Endodermal cell (in vitro differentiated cells): Measurements from ENCODE around the gene KLHDC8B. TPM values are rescaled to one million over a fixed set of nuclear protein-coding genes. Genes with fewer than 3 reads are reported as not detected.

ENCODE experiments used
- DNase-seq: peaks from one replicate; pipeline ENCODE4 v3.0.0-alpha.2; 2017
- H3K27ac ChIP-seq: 2 replicates; pipeline ENCODE4 v1.5.1; 2013; ENCODE audit warnings: mild to moderate bottlenecking, low read depth, low read length, moderate library complexity
- H3K27me3 ChIP-seq: 2 replicates; pipeline ENCODE4 v1.6.1; 2013; ENCODE audit warnings: mild to moderate bottlenecking, low read length, moderate library complexity; ENCODE audit not compliant: insufficient read depth, control insufficient read depth, poor library complexity, severe bottlenecking
- H3K36me3 ChIP-seq: 2 replicates; pipeline ENCODE4 v1.7.0; 2013; ENCODE audit warnings: mild to moderate bottlenecking, low read length, moderate library complexity; ENCODE audit not compliant: control insufficient read depth, insufficient read depth
- H3K4me1 ChIP-seq: one replicate; pipeline ENCODE4 v1.7.0; 2013; ENCODE audit warnings: low read length; ENCODE audit not compliant: control insufficient read depth, insufficient read depth
- H3K4me3 ChIP-seq: 2 replicates; pipeline ENCODE4 v1.5.1; 2013; ENCODE audit warnings: mild to moderate bottlenecking, low read length, moderate library complexity
- H3K9ac ChIP-seq: 2 replicates; pipeline ENCODE4 v1.6.1; 2013; ENCODE audit warnings: mild to moderate bottlenecking, low read length, moderate library complexity; ENCODE audit not compliant: poor library complexity, severe bottlenecking; ENCODE audit errors: extremely low read depth
- H3K9me3 ChIP-seq: 2 replicates; pipeline ENCODE4 v1.6.1; 2013; ENCODE audit warnings: mild to moderate bottlenecking, low read length, moderate library complexity; ENCODE audit not compliant: control insufficient read depth
- H3K27ac Mint-ChIP-seq: 2 replicates; pipeline ENCODE4 v1.8.0; 2020; ENCODE audit warnings: mixed read lengths
- H3K27me3 Mint-ChIP-seq: 2 replicates; pipeline ENCODE4 v1.8.0; 2021; ENCODE audit warnings: mild to moderate bottlenecking, mixed read lengths; ENCODE audit not compliant: insufficient read depth
- H3K36me3 Mint-ChIP-seq: 2 replicates; pipeline ENCODE4 v1.8.0; 2020; ENCODE audit warnings: low read depth, mixed read lengths
- H3K4me1 Mint-ChIP-seq: 2 replicates; pipeline ENCODE4 v1.8.0; 2020; ENCODE audit warnings: mixed read lengths
- H3K4me3 Mint-ChIP-seq: 2 replicates; pipeline ENCODE4 v1.8.0; 2020; ENCODE audit warnings: mild to moderate bottlenecking, moderate library complexity, mixed read lengths
- H3K9me3 Mint-ChIP-seq: 2 replicates; pipeline ENCODE4 v1.8.0; 2020; ENCODE audit warnings: mild to moderate bottlenecking, mixed read lengths
- WGBS, 2 experiments: methylation state at CpG; one replicate each; pipeline versions ENCODE4 v1.1.5 to v1.1.7; 2013; ENCODE audit warnings: missing lambda C conversion rate in 2 of 2, mixed read lengths in 1 of 2; ENCODE audit not compliant: insufficient coverage in 1 of 2, insufficient read length in 1 of 2; 5-methylcytosine and 5-hydroxymethylcytosine counted together
- total RNA-seq, 2 donors: library from RNA; stranded (reverse); fragmentation: NEBNext Ultra II Directional in 1 of 2; extraction: Animal tissue kit (Norgen Biotek cat#: 25700) in 1 of 2; gene quantifications; 2 replicates in 1 of 2; 3 replicates in 1 of 2; pipeline ENCODE4 v1.2.1, GENCODE V29; 2021
- TF ChIP-seq, protein P1 (sequence below): fragments of 200-600 bp; sonication (generic); conservative IDR thresholded peaks from 2 replicates; pipeline ENCODE4 v1.5.0; 2021; ENCODE audit warnings: antibody characterized with exemption, mild to moderate bottlenecking

The KLHDC8B gene
- total RNA-seq, 2 donors from 2014 or later = 33.5 to 36.1 TPM

GRCh38 chr3:49163609-49164008 is 7.8 kb upstream of the KLHDC8B start:
- Mint-ChIP-seq H3K4me3 (no peak overlapping the region), H3K4me1 (peaks cover 10% of the 10 kb centered on the region), H3K36me3 (peaks cover 19% of the 10 kb centered on the region), H3K9me3 (peaks cover 1% of the 10 kb centered on the region), H3K27ac (no peak overlapping the region), H3K27me3 (peaks cover 20% of the 10 kb centered on the region)
- peaks cover 26% of the 10 kb centered on the region for H3K36me3 ChIP-seq
- H3K9me3 ChIP-seq = peaks cover 7% of the 10 kb centered on the region
- no peak overlapping the region for H3K27ac ChIP-seq
- peaks cover 4% of the 10 kb centered on the region for H3K4me1 ChIP-seq
- no peak for DNase-seq
- 94 to 100% methylated on average over 5 to 8 of the region's 8 CpGs for WGBS, 2 experiments
- TF ChIP-seq, protein P1, sequence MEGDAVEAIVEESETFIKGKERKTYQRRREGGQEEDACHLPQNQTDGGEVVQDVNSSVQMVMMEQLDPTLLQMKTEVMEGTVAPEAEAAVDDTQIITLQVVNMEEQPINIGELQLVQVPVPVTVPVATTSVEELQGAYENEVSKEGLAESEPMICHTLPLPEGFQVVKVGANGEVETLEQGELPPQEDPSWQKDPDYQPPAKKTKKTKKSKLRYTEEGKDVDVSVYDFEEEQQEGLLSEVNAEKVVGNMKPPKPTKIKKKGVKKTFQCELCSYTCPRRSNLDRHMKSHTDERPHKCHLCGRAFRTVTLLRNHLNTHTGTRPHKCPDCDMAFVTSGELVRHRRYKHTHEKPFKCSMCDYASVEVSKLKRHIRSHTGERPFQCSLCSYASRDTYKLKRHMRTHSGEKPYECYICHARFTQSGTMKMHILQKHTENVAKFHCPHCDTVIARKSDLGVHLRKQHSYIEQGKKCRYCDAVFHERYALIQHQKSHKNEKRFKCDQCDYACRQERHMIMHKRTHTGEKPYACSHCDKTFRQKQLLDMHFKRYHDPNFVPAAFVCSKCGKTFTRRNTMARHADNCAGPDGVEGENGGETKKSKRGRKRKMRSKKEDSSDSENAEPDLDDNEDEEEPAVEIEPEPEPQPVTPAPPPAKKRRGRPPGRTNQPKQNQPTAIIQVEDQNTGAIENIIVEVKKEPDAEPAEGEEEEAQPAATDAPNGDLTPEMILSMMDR = no peak
- peaks cover 15% of the 10 kb centered on the region for H3K27me3 ChIP-seq
- no peak overlapping the region for H3K4me3 ChIP-seq
- no peak overlapping the region for H3K9ac ChIP-seq

GRCh38 chr3:49164983-49165720 is 6.2 kb upstream of the KLHDC8B start:
- peak overlapping the region; percentile 99 for H3K4me3 ChIP-seq
- peaks cover 7% of the 10 kb centered on the region for H3K9me3 ChIP-seq
- H3K4me1 ChIP-seq = peaks cover 4% of the 10 kb centered on the region
- TF ChIP-seq, protein P1 = no peak
- no peak for DNase-seq
- H3K36me3 ChIP-seq = peaks cover 26% of the 10 kb centered on the region
- Mint-ChIP-seq H3K27ac (peak overlapping the region; percentile 89), H3K4me1 (peaks cover 10% of the 10 kb centered on the region), H3K9me3 (peaks cover 1% of the 10 kb centered on the region), H3K27me3 (peaks cover 29% of the 10 kb centered on the region), H3K36me3 (peaks cover 18% of the 10 kb centered on the region), H3K4me3 (peak overlapping the region; percentile 92)
- H3K9ac ChIP-seq = peak overlapping the region; percentile 81
- H3K27ac ChIP-seq = no peak overlapping the region
- H3K27me3 ChIP-seq = peaks cover 15% of the 10 kb centered on the region
- 49 to 53% methylated on average over 4 to 6 of the region's 6 CpGs for WGBS, 2 experiments

DNA sequence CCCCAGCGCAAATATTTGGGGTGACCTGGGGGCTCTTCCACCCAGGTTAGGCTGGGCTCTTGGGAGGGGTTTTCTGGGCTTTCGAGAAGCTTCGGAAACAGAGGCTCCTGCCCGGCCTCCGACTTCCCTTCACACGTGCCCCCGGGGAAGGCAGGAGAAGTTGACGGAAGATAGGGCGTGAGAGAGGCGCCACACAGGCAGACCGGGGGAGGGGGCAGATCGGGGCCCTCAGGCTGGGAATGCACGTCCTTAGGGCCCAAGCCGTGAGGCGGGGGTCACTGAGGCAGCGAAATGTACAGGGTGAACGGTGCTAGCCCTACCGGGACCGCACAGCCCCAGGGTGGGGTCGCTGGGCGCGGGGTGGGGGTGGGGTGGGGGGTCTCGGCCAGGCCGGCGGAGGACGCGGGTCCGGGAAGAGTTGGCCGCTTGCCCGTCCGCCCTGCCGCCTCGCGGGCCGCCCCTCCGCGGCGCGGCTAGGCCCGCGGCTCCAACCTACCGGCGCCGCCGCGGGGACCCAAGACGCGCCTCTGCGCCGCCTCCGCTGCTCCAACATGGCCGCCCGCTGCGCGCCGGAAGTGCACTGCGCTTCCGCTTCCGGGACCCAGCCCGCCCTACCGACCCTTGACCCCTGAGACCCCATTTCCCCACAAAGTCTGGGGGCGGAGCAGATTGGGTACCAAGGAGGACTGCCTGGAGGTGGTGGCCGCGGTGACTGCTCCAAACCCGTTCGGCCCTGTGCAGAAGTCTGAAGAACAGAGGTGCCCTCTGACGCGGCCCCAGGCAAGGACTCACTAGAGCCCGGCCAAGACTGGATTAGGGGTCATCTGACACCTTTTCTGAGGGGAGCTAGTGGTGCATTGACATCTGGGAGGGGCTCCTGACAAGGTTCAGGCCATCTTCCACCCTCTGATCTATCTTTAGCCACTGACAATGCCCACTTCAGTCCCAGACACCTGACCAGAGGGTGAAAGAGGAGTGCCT is 5.3 kb upstream of the KLHDC8B start, which contains the start of gene CCDC71:
TSS of gene CCDC71 (minus strand) at position 561 of the 981 bp plus-strand sequence. CDS start 2,123 bp downstream, outside the sequence.
- Histone ChIP-seq H3K36me3 (peaks cover 26% of the 10 kb centered on the region), H3K27me3 (peaks cover 15% of the 10 kb centered on the region), H3K9ac (peak within 1 kb of the TSS; percentile 81), H3K9me3 (peaks cover 7% of the 10 kb centered on the region), H3K4me3 (peak within 1 kb of the TSS; percentile 99), H3K4me1 (peaks cover 4% of the 10 kb centered on the region), H3K27ac (no peak within 1 kb of the TSS)
- Mint-ChIP-seq H3K9me3 (peaks cover 1% of the 10 kb centered on the region), H3K4me3 (peak within 1 kb of the TSS; percentile 92), H3K27ac (peak within 1 kb of the TSS; percentile 91), H3K27me3 (peaks cover 29% of the 10 kb centered on the region), H3K4me1 (peaks cover 13% of the 10 kb centered on the region), H3K36me3 (peaks cover 18% of the 10 kb centered on the region)
- TF ChIP-seq, protein P1 = no peak
- DNase-seq = peak; percentile 91
- 5 to 10% methylated on average over 35 to 60 of the region's 69 CpGs for WGBS, 2 experiments
